K562 (cell line): ENCODE data around the gene PHETA1. TPM values are rescaled to one million over a fixed set of nuclear protein-coding genes. Genes with fewer than 3 reads are reported as not detected.

Experiments
- ATAC-seq: fragments of 200-7000 bp; cut with Tn5 transposase; 3 replicates; pipeline ENCODE4 v1.9.1; 2020; ENCODE audit warnings: moderate library complexity
- BruUV-seq: library from RNA; stranded (reverse); fragments of 400-500 nt; replicated peaks from 2 replicates; lab custom pipeline; 2021; lab: Mats Ljungman, UMichigan
- CTCF ChIA-PET: fragments of 300-600 bp; formaldehyde crosslinking; extraction: SDS; loops from one replicate; lab custom pipeline; 2021; ENCODE audit warnings: low intra/inter-chr PET ratio; lab: Yijun Ruan, JAX
- POLR2A ChIA-PET: fragments of 300-600, 350-650 bp; sonication (Branson Sonifier 250); formaldehyde crosslinking; extraction: SDS; loops from one replicate; lab custom pipeline; 2021; ENCODE audit warnings: antibody characterized with exemption, inconsistent platforms; lab: Yijun Ruan, JAX
- DNase-seq, 4 experiments: peaks; one replicate each; pipeline versions ENCODE4 v3.0.0 to v3.0.0-alpha.2; 2011 to 2018; ENCODE audit warnings: low spot score in 3 of 4, mixed read lengths in 3 of 4; ENCODE audit errors: extremely low read depth in 1 of 4
- FAIRE-seq: peaks from 2 replicates; lab custom pipeline; 2011; peaks lifted over from hg19 to GRCh38; lab: Jason Lieb, UNC
- H2AFZ ChIP-seq: 2 replicates; pipeline ENCODE4 v1.6.0; 2011; ENCODE audit warnings: low read depth, low read length, control low read depth, inconsistent platforms
- H3K27ac ChIP-seq: fragments of 200-600 bp; 3 replicates; pipeline ENCODE4 v1.8.0; 2011; ENCODE audit warnings: low read depth, mild to moderate bottlenecking, control low read depth, inconsistent platforms, low read length, moderate library complexity, mixed read lengths; ENCODE audit errors: extremely low read depth
- H3K27me3 ChIP-seq, 2 experiments: fragments of 300-600 bp in 1 of 2; 2 replicates in 1 of 2; 3 replicates in 1 of 2; pipeline versions ENCODE4 v1.6.0 to v1.8.0; 2011; ENCODE audit warnings: inconsistent platforms in 2 of 2, low read length in 2 of 2, mild to moderate bottlenecking in 1 of 2, mixed read lengths in 1 of 2, moderate library complexity in 1 of 2; ENCODE audit not compliant: control insufficient read depth in 2 of 2, insufficient read depth in 2 of 2
- H3K36me3 ChIP-seq: fragments of 300-600 bp; 3 replicates; pipeline ENCODE4 v1.8.0; 2011; ENCODE audit warnings: mild to moderate bottlenecking, low read length, inconsistent platforms; ENCODE audit not compliant: control insufficient read depth, insufficient read depth
- H3K4me1 ChIP-seq, 2 experiments: fragments of 200-600 bp in 1 of 2; replicated peaks in 1 of 2; 2 replicates in 1 of 2; 3 replicates in 1 of 2; pipeline versions ENCODE4 v1.5.1 to v1.8.0; 2011; ENCODE audit warnings: inconsistent platforms in 2 of 2, low read length in 2 of 2, mild to moderate bottlenecking in 1 of 2, mixed read lengths in 1 of 2, moderate library complexity in 1 of 2; ENCODE audit not compliant: control insufficient read depth in 2 of 2, insufficient read depth in 2 of 2
- H3K4me2 ChIP-seq: 2 replicates; pipeline ENCODE4 v1.6.1; 2011; ENCODE audit warnings: low read length, control low read depth, inconsistent platforms, mixed read lengths; ENCODE audit not compliant: insufficient read depth
- H3K4me3 ChIP-seq: fragments of 200-600 bp; sonication (generic), shearing (Covaris generic); 2 replicates; pipeline ENCODE4 v1.5.1; 2016; ENCODE audit warnings: control low read depth, inconsistent platforms
- H3K79me2 ChIP-seq: fragments of 200-600 bp; 3 replicates; pipeline ENCODE4 v1.8.0; 2011; ENCODE audit warnings: low read length, inconsistent platforms; ENCODE audit not compliant: control insufficient read depth, insufficient read depth
- H3K9ac ChIP-seq, 2 experiments: 2 replicates each; pipeline versions ENCODE4 v1.6.0 to v1.6.1; 2011; ENCODE audit warnings: low read depth in 2 of 2, low read length in 2 of 2, control low read depth in 1 of 2, inconsistent platforms in 1 of 2, mild to moderate bottlenecking in 1 of 2, mixed read lengths in 1 of 2; ENCODE audit not compliant: insufficient read depth in 1 of 2
- H3K9me1 ChIP-seq: one replicate; pipeline ENCODE4 v1.6.0; 2011; ENCODE audit warnings: inconsistent platforms, mild to moderate bottlenecking, low read length, moderate library complexity; ENCODE audit not compliant: control insufficient read depth, insufficient read depth
- H3K9me3 ChIP-seq: replicated peaks from 2 replicates; pipeline ENCODE4 v1.5.1; 2011; ENCODE audit warnings: low read depth, low read length, inconsistent platforms; ENCODE audit not compliant: control insufficient read depth, insufficient read depth
- H4K20me1 ChIP-seq: replicated peaks from 2 replicates; pipeline ENCODE4 v1.6.1; 2011; ENCODE audit warnings: low read length, inconsistent platforms, mixed read lengths; ENCODE audit not compliant: control insufficient read depth, insufficient read depth
- EHMT2 ChIP-seq: fragments of 450-650 bp; IDR thresholded peaks from 2 replicates; pipeline ENCODE4 v1.6.1; 2018; ENCODE audit warnings: antibody characterized with exemption
- KLF6 ChIP-seq: fragments of 250-450 bp; sonication (Bioruptor Pico); IDR thresholded peaks from 2 replicates; pipeline ENCODE4 v1.4.0; 2020; ENCODE audit warnings: mild to moderate bottlenecking, moderate library complexity, borderline replicate concordance
- POLR2AphosphoS5 ChIP-seq: IDR thresholded peaks from 2 replicates; pipeline ENCODE4 v1.6.1; 2011; ENCODE audit warnings: mild to moderate bottlenecking, low read depth, low read length, moderate library complexity; ENCODE audit not compliant: control insufficient read depth, insufficient read depth
- ZNF253 ChIP-seq: fragments of 250-450 bp; sonication (Bioruptor Pico); conservative IDR thresholded peaks from 2 replicates; pipeline ENCODE4 v1.6.1; 2021; ENCODE audit warnings: mild to moderate bottlenecking
- ZNF324 ChIP-seq: fragments of 250-450 bp; sonication (Bioruptor Pico); IDR thresholded peaks from 2 replicates; pipeline ENCODE4 v1.4.0; 2020; ENCODE audit warnings: mild to moderate bottlenecking
- WGBS: fragments of 100-300 bp; shearing (Covaris generic); methylation state at CpG from one replicate; pipeline ENCODE4 v1.1.6; 2016; ENCODE audit warnings: low coverage, mixed read lengths; ENCODE audit not compliant: insufficient coverage; ENCODE audit errors: missing lambda C conversion rate; 5-methylcytosine and 5-hydroxymethylcytosine counted together
- in situ Hi-C: fragments of 300-500 bp; cut with MboI; formaldehyde crosslinking; loops from 4 replicates; pipeline ENCODE4 v1.15.0; 2018; ENCODE audit warnings: inconsistent platforms, mixed read lengths
- intact Hi-C: fragments of 100-400 bp; cut with micrococcal nuclease; formaldehyde crosslinking; loops from 2 replicates; pipeline ENCODE4 v1.14.2; 2022
- polyA plus RNA-seq, 8 experiments: library from polyadenylated mRNA; depleted of rRNA in 4 of 8; stranded (reverse) in 5 of 8; unstranded in 3 of 8; fragments of >200 nt; fragmentation: Nextera tagmentation in 2 of 8; fragmentation: Illumina TruSeq in 1 of 8; extraction: Ambion mirVana in 2 of 8; extraction: Trizol in 1 of 8; gene quantifications; 2 replicates each; pipeline versions ENCODE4 v1.2.1 to v1.2.3, GENCODE V29; 2011 to 2014; ENCODE audit warnings: inconsistent platforms in 1 of 8, missing spikeins in 1 of 8
- total RNA-seq, 7 experiments: library from RNA; depleted of rRNA in 6 of 7; stranded (reverse); fragments of >200 nt in 6 of 7; fragmentation: Illumina TruSeq in 2 of 7; extraction: Trizol in 2 of 7; gene quantifications; 2 replicates each; pipeline versions ENCODE4 v1.2.1 to v1.2.3, GENCODE V29; 2011 to 2021; ENCODE audit warnings: low replicate concordance in 1 of 7

The PHETA1 gene
- total and polyA plus RNA-seq, 9 of the 15 experiments (the other 6 are each of a cell fraction or from before 2014, with no cell fraction given), result 0.03 to 12.4 (median 3.0) TPM

GRCh38 chr12:111349101-111349747 is 19.7 kb downstream of the PHETA1 start:
- TF ChIP-seq ZNF324 (CRISPR knock-in tag) (no peak), ZNF253 (CRISPR knock-in tag) (no peak), EHMT2 (0 out of 2 replicates have a peak, but pooled peaks have one; percentile 11), KLF6 (no peak), POLR2AphosphoS5 (no peak)
- TF ChIP-seq, all 486 proteins: peak for 1
- in situ Hi-C loops (no loop called here), intact Hi-C loops (no loop called here)
- POLR2A ChIA-PET, result interaction anchor here (0.8 kb wide), 1 partner anchor 89 kb away, joined by 3 read pairs; no protein-coding TSS in a partner anchor
- Histone ChIP-seq H3K9me3 (peaks cover 4% of the 10 kb centered on the region; the same call in 1 of the 2 replicates), H3K4me1 (no peaks in the 10 kb centered on the region), H3K4me3 (no peak overlapping the region), H3K9ac (no peak overlapping the region), H3K36me3 (no peaks in the 10 kb centered on the region), H3K79me2 (no peaks in the 10 kb centered on the region), H4K20me1 (no peaks in the 10 kb centered on the region), H3K4me2 (no peak overlapping the region), H3K27me3 (peaks cover 2 to 25% of the 10 kb centered on the region in 2 experiments; a peak in 3 of 5 replicates), H3K27ac (no peak overlapping the region), H3K9me1 (no peaks in the 10 kb centered on the region), H2AFZ (no peak overlapping the region)
- 19% methylated on average over 11 of the region's 11 CpGs for WGBS
- FAIRE-seq, result no peak
- no TSS peak for BruUV-seq
- no peak for DNase-seq
- CTCF ChIA-PET, result no interaction called here
- no peak for ATAC-seq
